ENCODE results near the gene CPEB4. TPM values are rescaled to one million over a fixed set of nuclear protein-coding genes. Genes with fewer than 3 reads are reported as not detected.

CPEB4 gene
- total and polyA plus RNA-seq, 2 of the 4 experiments (the other 2 are of a cell fraction), result 7.8 to 22.6 TPM

- intact Hi-C loops (cut with micrococcal nuclease), result no loop called here
- Histone ChIP-seq H3K9me3 (ENCODE audit: control insufficient read depth, insufficient read depth, low read length) (0 out of 2 replicates have a peak, but pooled peaks cover 3% of the 10 kb centered on the region), H3K56ac (ENCODE audit: extremely low read depth, insufficient read depth, low read length) (no peak overlapping the region), H2AK9ac (replicated peaks; ENCODE audit: low read depth, low read length, poor library complexity) (no peak overlapping the region), H2BK15ac (ENCODE audit: low read depth, low read length) (no peak overlapping the region), H3K18ac (ENCODE audit: low read depth, low read length) (no peak overlapping the region), H3K4me1 (ENCODE audit: control insufficient read depth, insufficient read depth, low read length) (no peaks in the 10 kb centered on the region), H3K23ac (ENCODE audit: low read depth, low read length) (no peak overlapping the region), H2BK20ac (ENCODE audit: low read depth, low read length) (no peak overlapping the region), H2AK5ac (ENCODE audit: low read depth, low read length) (no peak overlapping the region), H3K9ac (ENCODE audit: low read depth, low read length) (no peak overlapping the region), H4K20me1 (ENCODE audit: insufficient read depth, low read length) (no peaks in the 10 kb centered on the region), H3K14ac (replicated peaks; ENCODE audit: low read depth, low read length) (no peak overlapping the region), H2BK5ac (ENCODE audit: low read depth, low read length, poor library complexity, severe bottlenecking) (no peak overlapping the region), H3K4me2 (ENCODE audit: low read depth, low read length) (no peak overlapping the region), H2BK120ac (ENCODE audit: low read depth, low read length) (no peak overlapping the region), H2AFZ (replicated peaks; ENCODE audit: low read length, poor library complexity) (no peak overlapping the region), H3K4ac (ENCODE audit: low read depth, low read length) (no peak overlapping the region), H3K79me1 (ENCODE audit: low read depth in 1 of 2, low read length in 2 of 2) (no peaks in the 10 kb centered on the region), H3K9me1 (ENCODE audit: insufficient read depth, low read length) (no peaks in the 10 kb centered on the region), H3K27ac (ENCODE audit: insufficient read depth, low read length) (no peak overlapping the region), H4K91ac (ENCODE audit: insufficient read depth, low read depth, low read length) (no peak overlapping the region), H4K8ac (ENCODE audit: low read depth in 2 of 2, low read length in 2 of 2) (no peak overlapping the region), H3K4me3 (ENCODE audit: insufficient read depth, low read depth, low read length) (no peak overlapping the region), H3K27me3 (ENCODE audit: control insufficient read depth, insufficient read depth, low read length) (peaks cover 12% of the 10 kb centered on the region), H3K36me3 (ENCODE audit: control insufficient read depth, insufficient read depth, low read length) (no peaks in the 10 kb centered on the region), H4K5ac (ENCODE audit: low read depth, low read length) (no peak overlapping the region)
- TF ChIP-seq, protein P1, sequence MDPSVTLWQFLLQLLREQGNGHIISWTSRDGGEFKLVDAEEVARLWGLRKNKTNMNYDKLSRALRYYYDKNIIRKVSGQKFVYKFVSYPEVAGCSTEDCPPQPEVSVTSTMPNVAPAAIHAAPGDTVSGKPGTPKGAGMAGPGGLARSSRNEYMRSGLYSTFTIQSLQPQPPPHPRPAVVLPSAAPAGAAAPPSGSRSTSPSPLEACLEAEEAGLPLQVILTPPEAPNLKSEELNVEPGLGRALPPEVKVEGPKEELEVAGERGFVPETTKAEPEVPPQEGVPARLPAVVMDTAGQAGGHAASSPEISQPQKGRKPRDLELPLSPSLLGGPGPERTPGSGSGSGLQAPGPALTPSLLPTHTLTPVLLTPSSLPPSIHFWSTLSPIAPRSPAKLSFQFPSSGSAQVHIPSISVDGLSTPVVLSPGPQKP (IDR thresholded peaks at IDR 0.05; ENCODE audit: borderline replicate concordance, low read depth, low read length), result no peak
- TF ChIP-seq CTCF (conservative IDR thresholded peaks at IDR 0.05; ENCODE audit: low read depth, low read length), result peak; percentile 44
- peak; percentile 36 for TF ChIP-seq SMC3 (IDR thresholded peaks at IDR 0.05; ENCODE audit: low read depth, low read length)
- TF ChIP-seq RAD21 (IDR thresholded peaks at IDR 0.05; ENCODE audit: low read length), result peak; percentile 66
- TF ChIP-seq NFE2L2 (IDR thresholded peaks at IDR 0.05; ENCODE audit: low read depth, low read length), result no peak
- WGBS, 2 experiments (ENCODE audit: extremely low coverage in 2 of 2, insufficient read length in 1 of 2), result no CpG with 5 or more reads among the region's 4 CpGs
- in situ Hi-C loops (cut with MboI; ENCODE audit: low sequenced_read_pairs), result no loop called here
- POLR2A ChIA-PET (ENCODE audit: unreplicated experiment), result no interaction called here
- DNase-seq (peak; percentile 28), ATAC-seq (ENCODE audit: low read depth) (peak; percentile 65)
- CTCF ChIA-PET, result interaction anchor here (0.7 to 1.2 kb wide), 2 partner anchors 62 to 333 kb away, joined by 4 read pairs; no protein-coding TSS in a partner anchor
- BruUV-seq (replicated peaks), result no TSS peak
- dilution Hi-C loops (cut with HindIII; ENCODE audit: low sequenced_read_pairs, unreplicated experiment), result no loop called here
These were observed 96.1 kb downstream of the CPEB4 start for GRCh38 chr5:173984218-173984617.

All from IMR-90 (cell line).